IMR-90 (cell line): Measurements from ENCODE around the gene ANK2. TPM values are rescaled to one million over a fixed set of nuclear protein-coding genes. Genes with fewer than 3 reads are reported as not detected.
A peak's percentile ranks its signal among the peaks of the same experiment; 100 is the strongest.

ENCODE experiments used
- ATAC-seq: fragments of 200-7000 bp; cut with Tn5 transposase; 2 replicates; pipeline ENCODE4 v1.9.1; 2020; ENCODE audit warnings: low read depth, mild to moderate bottlenecking, moderate library complexity
- BruUV-seq: library from RNA; stranded (reverse); fragments of 400-500 nt; replicated peaks from 2 replicates; lab custom pipeline; 2021; lab: Mats Ljungman, UMichigan
- CTCF ChIA-PET: fragments of 300-600 bp; formaldehyde crosslinking; extraction: SDS; loops from one replicate; lab custom pipeline; 2021; ENCODE audit warnings: antibody characterized with exemption; lab: Yijun Ruan, JAX
- POLR2A ChIA-PET: fragments of 300-600 bp; sonication (Branson Sonifier 250); formaldehyde crosslinking; loops from one replicate; lab custom pipeline; 2022; ENCODE audit warnings: antibody characterized with exemption; ENCODE audit not compliant: unreplicated experiment; lab: Charles Lee
- DNase-seq: peaks from one replicate; pipeline ENCODE4 v3.0.0; 2013
- H2AFZ ChIP-seq: replicated peaks from 2 replicates; pipeline ENCODE3; 2013; ENCODE audit warnings: low read length, mild to moderate bottlenecking; ENCODE audit not compliant: poor library complexity
- H2AK5ac ChIP-seq: 2 replicates; pipeline ENCODE4 v1.6.1; 2013; ENCODE audit warnings: low read depth, low read length, inconsistent platforms
- H2AK9ac ChIP-seq: replicated peaks from 2 replicates; pipeline ENCODE3; 2013; ENCODE audit warnings: mild to moderate bottlenecking, low read depth, low read length, moderate library complexity; ENCODE audit not compliant: poor library complexity
- H2BK120ac ChIP-seq: 2 replicates; pipeline ENCODE4 v1.6.1; 2013; ENCODE audit warnings: low read depth, low read length, inconsistent platforms
- H2BK15ac ChIP-seq: 3 replicates; pipeline ENCODE4 v1.6.1; 2013; ENCODE audit warnings: low read depth, low read length, inconsistent platforms
- H2BK20ac ChIP-seq: 2 replicates; pipeline ENCODE4 v1.6.1; 2013; ENCODE audit warnings: low read depth, mild to moderate bottlenecking, inconsistent platforms, low read length, moderate library complexity
- H2BK5ac ChIP-seq: 2 replicates; pipeline ENCODE4 v1.6.1; 2013; ENCODE audit warnings: mild to moderate bottlenecking, low read depth, low read length, inconsistent platforms; ENCODE audit not compliant: poor library complexity, severe bottlenecking
- H3K14ac ChIP-seq: replicated peaks from 2 replicates; pipeline ENCODE4 v1.6.1; 2013; ENCODE audit warnings: low read depth, low read length, inconsistent platforms
- H3K18ac ChIP-seq: 2 replicates; pipeline ENCODE4 v1.6.1; 2013; ENCODE audit warnings: low read depth, low read length, control low read depth
- H3K23ac ChIP-seq: 2 replicates; pipeline ENCODE4 v1.6.1; 2013; ENCODE audit warnings: low read depth, low read length, inconsistent platforms
- H3K27ac ChIP-seq: 2 replicates; pipeline ENCODE4 v1.5.1; 2013; ENCODE audit warnings: mild to moderate bottlenecking, control low read depth, low read length; ENCODE audit not compliant: insufficient read depth
- H3K27me3 ChIP-seq: 2 replicates; pipeline ENCODE4 v1.6.1; 2013; ENCODE audit warnings: low read length; ENCODE audit not compliant: control insufficient read depth, insufficient read depth
- H3K36me3 ChIP-seq: 2 replicates; pipeline ENCODE4 v1.6.1; 2013; ENCODE audit warnings: low read length, mixed read lengths; ENCODE audit not compliant: control insufficient read depth, insufficient read depth
- H3K4ac ChIP-seq: 2 replicates; pipeline ENCODE4 v1.6.1; 2013; ENCODE audit warnings: low read depth, low read length, inconsistent platforms
- H3K4me1 ChIP-seq: 2 replicates; pipeline ENCODE4 v1.6.1; 2013; ENCODE audit warnings: low read length, mixed read lengths; ENCODE audit not compliant: control insufficient read depth, insufficient read depth
- H3K4me2 ChIP-seq: 2 replicates; pipeline ENCODE4 v1.6.1; 2013; ENCODE audit warnings: low read depth, mild to moderate bottlenecking, control low read depth, low read length, moderate library complexity
- H3K4me3 ChIP-seq: 2 replicates; pipeline ENCODE4 v1.5.1; 2013; ENCODE audit warnings: low read depth, mild to moderate bottlenecking, control low read depth, low read length, moderate library complexity; ENCODE audit not compliant: insufficient read depth
- H3K56ac ChIP-seq: 2 replicates; pipeline ENCODE4 v1.6.1; 2013; ENCODE audit warnings: low read length, inconsistent platforms; ENCODE audit not compliant: insufficient read depth; ENCODE audit errors: extremely low read depth
- H3K79me1 ChIP-seq, 2 experiments: 2 replicates each; pipeline ENCODE4 v1.6.1; 2013; ENCODE audit warnings: low read length in 2 of 2, inconsistent platforms in 1 of 2, low read depth in 1 of 2
- H3K9ac ChIP-seq: 2 replicates; pipeline ENCODE4 v1.6.1; 2013; ENCODE audit warnings: low read depth, low read length, control low read depth
- H3K9me1 ChIP-seq: 2 replicates; pipeline ENCODE4 v1.6.1; 2013; ENCODE audit warnings: low read length, inconsistent platforms; ENCODE audit not compliant: insufficient read depth
- H3K9me3 ChIP-seq: 2 replicates; pipeline ENCODE4 v1.6.1; 2013; ENCODE audit warnings: low read length; ENCODE audit not compliant: control insufficient read depth, insufficient read depth
- H4K20me1 ChIP-seq: 2 replicates; pipeline ENCODE4 v1.6.1; 2013; ENCODE audit warnings: low read length, inconsistent platforms; ENCODE audit not compliant: insufficient read depth
- H4K5ac ChIP-seq: 2 replicates; pipeline ENCODE4 v1.6.1; 2013; ENCODE audit warnings: mild to moderate bottlenecking, low read depth, low read length, control low read depth
- H4K8ac ChIP-seq, 2 experiments: 2 replicates each; pipeline ENCODE4 v1.6.1; 2013; ENCODE audit warnings: low read depth in 2 of 2, low read length in 2 of 2, control low read depth in 1 of 2, inconsistent platforms in 1 of 2
- H4K91ac ChIP-seq: 2 replicates; pipeline ENCODE4 v1.6.1; 2013; ENCODE audit warnings: low read depth, low read length, inconsistent platforms; ENCODE audit not compliant: insufficient read depth
- MXI1 ChIP-seq: IDR thresholded peaks from 2 replicates; pipeline ENCODE4 v1.6.1; 2012; ENCODE audit warnings: low read depth, mild to moderate bottlenecking, low read length, moderate library complexity, borderline replicate concordance
- POLR2A ChIP-seq: IDR thresholded peaks from 2 replicates; pipeline ENCODE4 v1.6.1; 2012; ENCODE audit warnings: mild to moderate bottlenecking, low read depth, low read length
- RCOR1 ChIP-seq: IDR thresholded peaks from 2 replicates; pipeline ENCODE4 v1.6.1; 2012; ENCODE audit warnings: mild to moderate bottlenecking, low read length, improper control_type of control experiment; ENCODE audit not compliant: insufficient replicate concordance
- WGBS, 2 experiments: methylation state at CpG; one replicate each; pipeline versions ENCODE4 v1.1.5 to v1.1.7; 2013; ENCODE audit warnings: missing lambda C conversion rate in 2 of 2; ENCODE audit not compliant: insufficient read length in 1 of 2; ENCODE audit errors: extremely low coverage in 2 of 2; 5-methylcytosine and 5-hydroxymethylcytosine counted together
- dilution Hi-C: fragments of 300-500 bp; cut with HindIII; formaldehyde crosslinking; loops from one replicate; pipeline ENCODE4 v1.14.3; 2018; ENCODE audit warnings: low sequenced_read_pairs; ENCODE audit not compliant: unreplicated experiment
- in situ Hi-C: fragments of 300-500 bp; cut with MboI; formaldehyde crosslinking; loops from 3 replicates; pipeline ENCODE4 v1.14.3; 2019; ENCODE audit warnings: low sequenced_read_pairs, inconsistent platforms, mixed read lengths
- intact Hi-C: fragments of 100-400 bp; cut with micrococcal nuclease; formaldehyde crosslinking; loops from 2 replicates; pipeline ENCODE4 v1.10.0; 2022
- polyA plus RNA-seq, 3 experiments: library from polyadenylated mRNA; depleted of rRNA; stranded (reverse); fragments of >200 nt; gene quantifications; 2 replicates each; pipeline ENCODE4 v1.2.3, GENCODE V29; 2012; ENCODE audit warnings: low replicate concordance in 1 of 3
- total RNA-seq: library from RNA; depleted of rRNA; stranded (reverse); fragments of >200 nt; gene quantifications from 2 replicates; pipeline ENCODE4 v1.2.3, GENCODE V29; 2012

The ANK2 gene
- total and polyA plus RNA-seq, 2 of the 4 experiments (the other 2 are of a cell fraction) = 0.82 to 6.6 TPM

DNA sequence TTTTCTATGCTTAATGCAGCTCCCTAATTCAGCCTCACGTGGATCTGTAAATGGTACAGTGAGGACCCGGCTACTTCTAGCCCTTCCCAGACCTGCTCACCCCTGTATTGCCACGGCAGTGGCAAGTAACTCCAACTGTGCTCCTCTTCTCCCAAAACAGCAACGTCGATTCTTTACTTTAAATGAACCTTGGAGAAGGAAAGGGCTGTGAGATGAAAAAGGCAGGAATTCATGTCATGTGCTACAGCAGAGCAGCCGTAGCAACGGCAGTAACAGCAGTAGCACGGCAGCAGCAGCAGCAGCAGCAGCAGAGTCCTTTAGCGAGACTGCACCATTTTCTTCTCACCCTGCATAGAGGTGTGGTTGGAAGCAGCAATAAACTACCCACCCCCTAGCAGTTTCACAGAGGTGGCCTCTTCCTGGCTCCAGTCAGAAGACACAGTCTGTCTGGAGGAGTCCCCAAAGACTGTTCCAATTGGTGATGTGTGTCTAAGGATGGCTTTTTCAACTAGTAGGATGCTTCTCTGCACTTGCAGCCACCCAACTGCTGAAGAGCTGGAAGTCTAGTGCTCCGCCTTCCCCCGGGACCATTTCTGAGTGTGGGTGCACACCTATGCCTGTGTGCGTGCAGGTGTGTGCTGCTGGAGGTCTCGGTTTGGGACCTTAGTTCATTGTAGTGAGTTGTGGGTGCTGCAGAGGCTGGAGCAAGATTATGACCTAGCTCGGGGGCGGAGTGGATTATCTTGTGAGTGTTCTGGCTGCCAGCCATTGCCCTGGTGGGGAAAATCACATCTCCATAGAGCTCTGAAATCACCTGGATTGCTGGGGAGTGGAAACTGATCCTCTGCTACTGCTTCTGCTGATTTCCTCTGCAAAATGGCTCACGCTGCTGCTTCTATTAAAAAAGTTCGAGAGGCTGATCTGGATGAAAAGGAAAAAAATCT is 67.2 kb downstream of the ANK2 start:
- H3K23ac ChIP-seq = no peak overlapping the region
- DNase-seq (no peak), ATAC-seq (no peak)
- no peaks in the 10 kb centered on the region for H3K79me1 ChIP-seq
- H2BK5ac ChIP-seq = no peak overlapping the region
- H3K4me1 ChIP-seq = no peaks in the 10 kb centered on the region
- H3K27ac ChIP-seq = no peak overlapping the region
- H3K4me3 ChIP-seq = no peak overlapping the region
- no peak overlapping the region for H3K56ac ChIP-seq
- H4K20me1 ChIP-seq = no peaks in the 10 kb centered on the region
- no peak overlapping the region for H2BK120ac ChIP-seq
- H3K18ac ChIP-seq = no peak overlapping the region
- dilution Hi-C loops (no loop called here), in situ Hi-C loops (no loop called here), intact Hi-C loops (no loop called here)
- no peak overlapping the region for H4K5ac ChIP-seq
- no peak overlapping the region for H3K9ac ChIP-seq
- H3K14ac ChIP-seq = no peak overlapping the region
- TF ChIP-seq RCOR1 = no peak
- no peak for TF ChIP-seq POLR2A
- no peak for TF ChIP-seq MXI1
- no peak overlapping the region for H2BK15ac ChIP-seq
- no peak overlapping the region for H3K4ac ChIP-seq
- no CpG with 5 or more reads among the region's 17 CpGs for WGBS, 2 experiments
- H3K36me3 ChIP-seq = no peaks in the 10 kb centered on the region
- ChIA-PET POLR2A (no interaction called here), CTCF (interaction anchor here (1.0 kb wide), 1 partner anchor 11 kb away, joined by 3 read pairs; no protein-coding TSS in a partner anchor)
- H3K27me3 ChIP-seq = peaks cover 2% of the 10 kb centered on the region
- no peaks in the 10 kb centered on the region for H3K9me1 ChIP-seq
- H4K8ac ChIP-seq = no peak overlapping the region
- H2AFZ ChIP-seq = peak overlapping the region; percentile 32
- no peak overlapping the region for H4K91ac ChIP-seq
- no peaks in the 10 kb centered on the region for H3K9me3 ChIP-seq
- H2AK5ac ChIP-seq = no peak overlapping the region
- no TSS peak for BruUV-seq
- H2AK9ac ChIP-seq = peak overlapping the region; percentile 28
- no peak overlapping the region for H2BK20ac ChIP-seq
- no peak overlapping the region for H3K4me2 ChIP-seq
